HG02678 (cell line): ENCODE results near the gene DIP2C.
"Not testable (repeated sequence)": the region's sequence is repeated elsewhere in the genome, so short reads cannot be mapped to it uniquely, and the experiment has no call there.

ENCODE experiments used
- ATAC-seq: cut with Tn5 transposase; IDR thresholded peaks from one replicate; pipeline ENCODE4 v1.9.1; 2021; ENCODE audit warnings: mild to moderate bottlenecking, moderate library complexity; ENCODE audit not compliant: unreplicated experiment

The DIP2C gene

DNA sequence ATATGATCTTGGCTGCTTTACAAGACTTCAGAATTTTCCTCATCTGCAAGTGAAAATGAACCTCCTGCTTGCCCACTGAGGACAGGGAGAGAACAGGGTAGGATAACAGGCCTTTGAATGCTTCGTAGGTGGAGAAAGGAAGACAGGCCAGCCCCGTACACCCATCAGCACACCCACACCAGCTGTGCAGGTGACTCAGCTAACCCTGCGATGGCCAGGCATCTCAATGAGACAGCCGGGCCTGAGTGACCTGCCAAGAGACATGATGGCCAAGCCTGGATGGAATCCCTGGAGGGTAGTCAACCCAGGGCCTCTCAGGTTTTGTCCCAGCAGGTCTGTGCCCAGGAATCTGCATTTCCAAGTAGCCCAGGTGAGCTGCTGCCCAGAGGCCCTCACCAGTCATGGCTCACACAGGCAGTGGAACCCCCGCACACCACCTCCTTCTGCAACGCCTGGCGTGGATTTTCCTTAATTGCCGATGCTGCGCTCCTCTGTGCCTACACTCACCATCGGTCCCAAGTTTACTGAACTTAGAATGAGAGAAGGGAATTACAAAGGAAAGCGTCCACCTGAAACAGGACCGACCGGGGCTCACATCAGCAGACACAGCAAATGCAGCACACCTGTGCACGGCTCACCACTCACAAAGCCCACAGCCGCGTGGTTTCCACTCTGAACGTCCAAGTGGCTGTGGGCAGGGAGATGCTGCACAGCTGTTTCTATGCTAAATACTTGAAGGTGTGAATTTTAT, 163.7 kb downstream of the DIP2C start:
- no peak for ATAC-seq

- ATAC-seq = no peak
These were observed 165.5 kb downstream of the DIP2C start for GRCh38 chr10:523925-524324.

DNA sequence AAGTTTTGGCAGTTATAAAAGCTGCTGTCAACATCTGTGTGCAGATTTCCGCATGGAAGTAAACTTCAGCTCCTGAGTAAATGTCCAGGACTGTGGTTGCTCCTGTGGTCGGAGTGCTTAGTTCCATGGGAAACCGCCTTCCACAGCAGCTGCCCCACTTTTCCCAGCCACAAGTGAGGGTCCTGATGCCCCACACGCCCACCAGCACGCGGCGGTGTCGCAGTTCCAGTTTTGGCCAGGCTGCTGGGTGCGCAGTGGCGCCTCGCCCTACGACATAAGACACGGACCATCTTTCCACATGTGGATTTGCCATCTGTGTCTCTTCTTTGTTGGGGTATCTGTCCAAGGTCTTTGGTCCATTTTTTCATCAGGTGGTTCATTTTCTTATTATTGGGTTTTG, 167.1 kb downstream of the DIP2C start:
- no peak for ATAC-seq

- ATAC-seq = no peak
These were observed 167.9 kb downstream of the DIP2C start for GRCh38 chr10:521261-522250.

DNA sequence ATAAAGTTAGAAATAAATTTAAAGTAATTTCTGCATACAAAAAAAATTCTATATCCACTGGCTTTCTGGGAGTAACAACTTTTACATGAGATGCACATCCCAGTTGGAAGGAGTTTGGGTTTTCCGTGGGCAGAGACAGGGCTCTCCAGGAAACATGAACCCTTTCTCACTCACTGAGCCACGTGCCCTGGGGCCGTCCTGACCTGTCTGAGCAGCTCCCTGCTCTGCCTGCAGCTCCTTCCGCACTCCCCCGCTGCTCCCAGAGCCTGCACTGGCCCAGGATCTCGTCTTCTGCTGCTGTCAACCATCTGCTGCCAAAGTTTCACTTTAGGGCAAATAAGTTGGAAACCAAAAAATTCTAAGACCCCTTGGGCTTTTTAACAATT, 169.1 kb downstream of the DIP2C start:
- ATAC-seq = no peak

DNA sequence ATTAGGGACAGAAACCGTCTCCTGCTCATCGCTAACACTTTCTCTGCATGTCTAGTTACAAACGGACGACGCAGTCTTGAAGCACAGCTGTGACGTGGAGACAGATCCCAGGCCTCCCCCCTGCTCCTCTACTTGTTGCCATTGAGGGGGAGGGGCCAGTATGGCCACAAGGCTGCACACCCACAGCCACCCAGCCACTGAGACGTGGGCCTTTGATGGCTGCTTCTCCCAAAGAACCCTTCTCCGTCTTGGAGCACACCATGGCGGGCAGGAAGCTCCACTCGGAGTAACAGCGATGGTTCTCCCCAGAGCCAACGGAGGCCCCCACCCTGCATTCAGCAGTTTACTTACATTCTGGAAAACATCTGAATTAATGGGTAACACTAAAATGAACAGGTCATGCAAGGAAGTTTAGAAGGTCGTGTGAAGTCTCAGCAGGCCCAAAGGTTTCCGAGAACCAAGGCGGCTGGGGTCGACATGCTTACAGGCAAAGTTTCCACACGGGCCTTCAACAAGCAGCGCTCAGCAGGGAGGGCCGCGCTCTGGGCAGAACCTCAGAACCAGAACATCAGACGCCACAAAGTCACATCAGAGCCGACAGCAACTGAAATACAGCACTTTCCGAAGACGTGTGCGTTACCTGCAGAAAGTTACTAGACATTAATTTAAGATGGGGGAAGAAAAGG, 169.6 kb downstream of the DIP2C start:
- no peak for ATAC-seq

DNA sequence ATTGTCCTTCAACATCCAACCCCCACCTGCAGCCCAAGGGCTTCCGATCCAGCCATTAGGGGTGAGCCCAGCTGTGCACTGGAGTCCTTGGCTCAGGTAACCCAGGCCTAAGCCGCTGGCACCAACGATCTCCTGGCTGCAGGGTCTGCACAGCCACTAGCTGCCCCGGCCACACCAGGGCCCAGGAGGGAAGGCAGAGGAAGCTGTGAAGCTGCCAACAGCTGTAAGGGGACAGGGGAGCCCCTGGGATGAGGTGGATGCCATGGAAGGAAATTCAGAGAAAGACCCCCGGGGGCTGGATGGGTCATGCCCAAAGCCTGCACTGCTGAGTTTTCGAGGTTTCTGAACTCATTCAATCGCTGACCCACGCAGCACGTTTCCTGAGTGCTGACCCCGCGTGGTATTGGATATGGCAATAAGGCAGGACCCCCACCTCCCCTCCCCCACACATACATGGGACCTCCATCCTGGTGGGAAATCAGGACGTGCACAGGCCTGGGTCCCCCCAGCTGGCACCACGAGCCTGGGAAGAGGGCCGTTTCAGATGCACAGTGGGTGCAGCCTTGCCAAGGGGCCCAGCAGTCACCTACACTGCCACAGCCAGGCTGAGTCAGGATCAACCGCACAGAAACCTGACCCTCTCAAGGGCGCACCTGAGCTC, 170.3 kb downstream of the DIP2C start:
- no peak for ATAC-seq

GRCh38 chr10:517872-518475, 171.5 kb downstream of the DIP2C start:
- no peak for ATAC-seq

DNA sequence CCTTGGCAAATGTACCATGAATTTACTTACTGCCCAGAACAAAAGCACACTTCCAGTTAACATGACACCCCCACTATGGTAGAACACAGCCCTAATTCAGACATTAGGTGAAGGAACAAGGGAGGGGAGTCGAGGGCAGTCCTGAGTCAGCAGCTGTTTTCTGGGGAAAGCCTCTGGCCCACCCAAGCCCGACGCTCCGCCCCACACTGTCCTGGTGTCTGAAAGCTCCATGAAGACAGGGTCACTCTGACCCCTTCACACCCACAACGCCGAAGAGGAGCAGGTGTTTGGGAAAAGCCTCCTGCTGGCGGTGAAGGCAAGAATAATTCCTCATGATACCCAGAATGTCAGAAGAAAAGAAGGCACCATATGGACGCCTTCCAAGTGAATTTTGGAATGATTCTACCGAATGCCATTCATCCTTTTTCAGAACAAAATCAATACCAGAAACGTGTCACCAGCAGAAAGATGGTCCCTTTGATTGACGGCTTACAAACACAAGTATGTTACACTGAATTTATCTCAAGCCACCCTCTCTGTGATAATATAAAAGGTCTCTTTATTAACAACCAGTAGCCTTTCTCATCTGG, 172.1 kb downstream of the DIP2C start:
- no peak for ATAC-seq

GRCh38 chr10:516764-517163, 172.7 kb downstream of the DIP2C start:
- ATAC-seq = no peak

- no peak for ATAC-seq
These were observed 173.8 kb downstream of the DIP2C start for GRCh38 chr10:515674-516073.

DNA sequence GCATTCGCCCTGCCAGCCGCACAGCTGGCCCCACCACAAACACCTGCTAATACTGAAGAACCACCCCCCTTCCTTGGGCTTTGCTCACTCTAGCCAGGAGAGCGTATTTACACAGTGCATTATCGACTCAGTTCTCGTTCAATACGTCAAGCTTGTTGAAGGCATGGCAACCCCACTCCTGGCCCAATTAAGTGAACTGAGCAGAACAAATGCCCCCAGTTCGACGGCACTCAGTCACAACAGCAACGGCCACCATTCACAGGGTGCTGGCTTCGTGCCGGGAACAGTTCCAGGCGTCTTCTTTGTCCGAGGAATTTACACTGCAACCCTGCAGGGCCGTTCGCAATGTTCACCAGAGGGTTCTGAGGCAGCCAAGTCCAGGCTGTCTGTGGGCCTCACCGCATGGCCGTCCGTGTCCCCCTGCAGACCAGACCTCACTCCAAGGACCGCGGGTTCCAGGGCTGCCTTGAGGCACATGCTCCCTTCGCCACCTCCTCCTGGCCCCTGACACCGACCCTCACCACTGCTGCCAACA, 175.3 kb downstream of the DIP2C start:
- ATAC-seq = no peak

GRCh38 chr10:513393-513792, 176.1 kb downstream of the DIP2C start:
- ATAC-seq = peak; percentile 55

DNA sequence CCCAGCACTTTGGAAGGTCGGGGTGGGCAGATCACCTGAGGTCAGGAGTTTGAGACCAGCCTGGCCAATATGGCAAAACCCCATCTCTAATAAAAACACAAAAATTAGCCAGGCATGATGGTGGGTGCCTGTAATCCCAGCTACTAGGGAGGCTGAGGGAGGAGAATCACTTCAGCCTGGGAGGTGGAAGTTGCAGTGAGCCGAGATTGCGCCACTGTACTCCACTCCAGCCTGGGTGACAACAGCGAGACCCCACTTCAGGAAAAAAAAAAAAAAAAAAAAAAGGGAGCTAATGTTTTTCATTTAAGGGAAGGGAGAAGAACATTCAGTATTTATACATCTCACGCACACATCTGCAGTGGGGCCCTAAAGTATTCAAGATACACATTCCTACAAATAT, 176.8 kb downstream of the DIP2C start:
- ATAC-seq = not testable (repeated sequence)

- ATAC-seq = no peak
These were observed 177.6 kb downstream of the DIP2C start for GRCh38 chr10:511849-512191.

DNA sequence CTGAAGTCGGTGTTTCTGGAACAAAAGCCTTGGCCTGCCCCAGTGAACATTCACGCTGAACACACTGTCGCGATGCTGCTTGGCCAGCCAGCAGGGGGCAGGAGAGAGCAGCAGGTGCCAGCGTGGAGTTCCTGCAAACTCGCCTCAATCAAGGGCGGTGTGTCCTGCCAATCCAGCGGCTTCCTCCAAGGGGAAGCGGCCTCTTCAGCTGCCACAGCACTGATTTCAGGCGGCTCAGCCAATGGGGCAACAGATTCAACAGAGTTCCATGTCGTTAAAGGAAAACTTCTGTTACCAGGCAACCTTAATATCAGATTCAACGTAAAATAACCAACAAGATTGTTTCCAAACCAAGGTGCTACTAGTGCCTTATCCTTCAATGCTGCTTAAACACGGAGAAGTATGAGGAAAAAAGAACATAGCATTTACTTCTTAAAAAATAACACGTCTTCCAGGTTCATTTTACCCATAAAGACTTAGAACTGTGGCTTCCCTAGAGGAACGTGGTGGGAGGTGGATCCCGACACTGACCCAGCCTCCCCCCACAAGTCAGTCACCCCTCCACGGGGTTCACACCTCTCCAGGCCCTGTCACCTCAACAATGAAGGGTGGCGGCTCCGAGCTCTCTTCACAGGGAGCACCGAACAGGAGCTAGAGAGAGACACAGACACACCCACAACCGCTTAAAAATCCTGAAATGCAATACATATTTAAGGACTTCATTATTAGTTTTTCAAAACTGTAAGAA, 178.2 kb downstream of the DIP2C start:
- ATAC-seq = no peak

- ATAC-seq = no peak
These were observed 179.0 kb downstream of the DIP2C start for GRCh38 chr10:510415-510881.

DNA sequence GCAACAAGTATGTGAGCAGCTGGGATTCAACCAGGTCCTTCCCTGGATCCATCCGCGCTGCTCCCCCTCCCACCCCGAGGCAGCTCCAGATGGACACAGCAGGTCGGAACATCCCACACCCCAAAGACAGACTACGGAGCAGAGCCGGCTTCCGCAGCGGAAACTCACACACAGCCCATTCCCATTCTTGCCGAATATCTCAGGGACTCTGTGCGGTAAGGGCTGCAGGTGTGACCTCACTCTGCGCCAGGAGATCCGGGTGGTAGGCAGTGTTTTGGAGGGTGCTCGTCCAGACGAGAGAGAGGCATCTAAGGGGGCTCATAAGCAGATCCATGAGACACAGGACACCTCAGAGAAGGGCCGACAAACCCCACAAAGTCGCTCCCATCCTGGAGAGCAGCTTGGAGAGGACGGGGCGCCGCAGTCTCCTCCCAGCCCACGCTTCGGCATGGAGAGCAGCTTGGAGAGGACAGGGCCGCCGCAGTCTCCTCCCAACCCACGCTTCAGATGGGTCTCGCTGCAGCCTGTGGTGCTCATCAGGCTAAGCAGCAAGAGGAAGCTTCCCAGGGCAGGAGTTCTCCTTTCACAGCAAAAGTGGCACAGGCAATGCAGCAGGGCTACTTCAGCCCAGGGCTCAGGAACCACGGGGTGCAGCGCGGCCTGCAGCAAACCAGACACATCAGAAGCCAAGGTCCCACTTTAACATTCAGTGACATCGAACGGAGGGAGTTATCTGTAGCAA, 179.9 kb downstream of the DIP2C start:
- no peak for ATAC-seq
